ENCODE results near the gene BRPF1. TPM values are rescaled to one million over a fixed set of nuclear protein-coding genes. Genes with fewer than 3 reads are reported as not detected.

The BRPF1 gene, protein sequence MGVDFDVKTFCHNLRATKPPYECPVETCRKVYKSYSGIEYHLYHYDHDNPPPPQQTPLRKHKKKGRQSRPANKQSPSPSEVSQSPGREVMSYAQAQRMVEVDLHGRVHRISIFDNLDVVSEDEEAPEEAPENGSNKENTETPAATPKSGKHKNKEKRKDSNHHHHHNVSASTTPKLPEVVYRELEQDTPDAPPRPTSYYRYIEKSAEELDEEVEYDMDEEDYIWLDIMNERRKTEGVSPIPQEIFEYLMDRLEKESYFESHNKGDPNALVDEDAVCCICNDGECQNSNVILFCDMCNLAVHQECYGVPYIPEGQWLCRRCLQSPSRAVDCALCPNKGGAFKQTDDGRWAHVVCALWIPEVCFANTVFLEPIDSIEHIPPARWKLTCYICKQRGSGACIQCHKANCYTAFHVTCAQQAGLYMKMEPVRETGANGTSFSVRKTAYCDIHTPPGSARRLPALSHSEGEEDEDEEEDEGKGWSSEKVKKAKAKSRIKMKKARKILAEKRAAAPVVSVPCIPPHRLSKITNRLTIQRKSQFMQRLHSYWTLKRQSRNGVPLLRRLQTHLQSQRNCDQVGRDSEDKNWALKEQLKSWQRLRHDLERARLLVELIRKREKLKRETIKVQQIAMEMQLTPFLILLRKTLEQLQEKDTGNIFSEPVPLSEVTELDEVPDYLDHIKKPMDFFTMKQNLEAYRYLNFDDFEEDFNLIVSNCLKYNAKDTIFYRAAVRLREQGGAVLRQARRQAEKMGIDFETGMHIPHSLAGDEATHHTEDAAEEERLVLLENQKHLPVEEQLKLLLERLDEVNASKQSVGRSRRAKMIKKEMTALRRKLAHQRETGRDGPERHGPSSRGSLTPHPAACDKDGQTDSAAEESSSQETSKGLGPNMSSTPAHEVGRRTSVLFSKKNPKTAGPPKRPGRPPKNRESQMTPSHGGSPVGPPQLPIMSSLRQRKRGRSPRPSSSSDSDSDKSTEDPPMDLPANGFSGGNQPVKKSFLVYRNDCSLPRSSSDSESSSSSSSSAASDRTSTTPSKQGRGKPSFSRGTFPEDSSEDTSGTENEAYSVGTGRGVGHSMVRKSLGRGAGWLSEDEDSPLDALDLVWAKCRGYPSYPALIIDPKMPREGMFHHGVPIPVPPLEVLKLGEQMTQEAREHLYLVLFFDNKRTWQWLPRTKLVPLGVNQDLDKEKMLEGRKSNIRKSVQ (N-terminal part only)
- total RNA-seq (2022; extraction: Qiagen RNA extraction), result 16.6 to 19.2 TPM (median 18.1 TPM) in 5 replicates

DNA sequence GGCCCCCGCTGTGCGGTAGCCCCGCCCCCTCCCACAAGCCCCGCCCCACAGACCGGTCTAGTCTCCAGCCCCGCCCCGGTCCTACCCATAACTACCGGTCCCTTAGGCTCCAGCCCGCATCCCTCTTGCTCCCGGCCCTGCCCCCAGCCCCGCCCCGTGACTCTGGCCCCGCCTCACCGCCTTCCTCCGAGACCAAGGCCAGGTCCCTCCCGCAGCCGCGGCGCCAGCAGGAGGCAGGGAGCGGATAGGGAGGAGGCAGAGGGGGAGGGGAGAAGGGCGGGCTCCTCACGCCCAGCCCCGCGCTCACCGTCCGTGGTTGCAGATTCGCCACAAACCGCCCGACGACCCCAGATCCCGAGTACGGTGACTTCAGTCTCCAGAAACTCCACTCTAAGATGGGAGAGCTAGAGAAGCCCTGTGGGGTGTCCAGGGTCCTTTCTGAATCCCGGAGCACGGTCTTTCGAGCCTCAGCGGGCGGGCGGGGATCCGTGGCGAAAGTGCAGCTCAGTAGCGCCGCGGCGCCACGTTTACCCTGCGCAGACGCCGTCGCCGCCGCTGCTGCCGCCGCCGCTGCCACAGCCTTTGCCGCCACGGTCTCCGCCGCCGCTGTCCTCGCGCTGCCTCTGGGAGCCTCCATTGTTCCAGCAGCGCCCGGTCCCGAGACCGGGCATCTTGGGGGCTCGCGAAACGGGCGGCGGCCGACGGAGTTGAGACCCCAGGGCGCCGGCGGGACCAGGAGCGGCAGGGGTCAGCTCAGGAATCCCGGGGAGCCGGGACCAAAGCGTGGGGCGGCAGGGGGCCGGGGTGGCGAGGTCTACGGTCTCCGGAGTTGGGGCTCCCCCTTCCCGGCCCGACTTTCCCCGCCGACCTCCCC is at the start of gene BRPF1:
TSS of gene BRPF1 (plus strand) at position 530 of the 874 bp plus-strand sequence. CDS start 2,406 bp downstream, outside the sequence.

DNA sequence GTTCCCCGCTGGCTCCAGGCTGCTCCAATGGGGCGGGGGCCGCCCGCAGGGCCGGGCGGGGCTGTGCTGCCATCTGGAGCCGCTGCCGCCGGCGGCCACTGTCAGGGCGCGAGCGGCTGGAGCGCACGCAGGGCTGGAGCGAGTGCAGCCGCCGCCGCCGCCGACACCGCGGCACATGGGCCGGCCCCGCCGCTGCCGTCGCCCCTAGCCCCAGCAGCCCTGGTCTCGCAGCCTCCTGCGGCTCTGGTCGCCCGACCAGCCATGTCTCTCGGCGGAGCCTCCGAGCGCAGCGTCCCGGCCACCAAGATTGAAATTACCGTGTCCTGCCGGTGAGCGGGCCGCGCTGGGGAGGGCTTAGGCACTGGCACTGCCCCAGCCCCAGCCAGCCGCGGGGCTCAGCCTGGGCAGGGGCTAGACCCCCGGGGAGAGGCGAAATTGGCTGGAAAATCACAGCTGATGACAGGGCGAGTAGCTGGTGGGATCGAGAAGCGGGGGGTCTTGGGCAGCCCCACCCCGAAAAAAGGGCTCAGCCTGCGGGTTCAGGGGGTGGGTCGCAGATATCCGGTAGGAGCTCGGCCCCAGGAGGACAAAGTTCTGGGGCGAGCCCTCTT is 27.7 kb upstream of the BRPF1 start, which contains the start of gene CPNE9:
TSS of gene CPNE9 (plus strand) at position 98 of the 611 bp plus-strand sequence. CDS start at position 262, 164 bp downstream.

DNA sequence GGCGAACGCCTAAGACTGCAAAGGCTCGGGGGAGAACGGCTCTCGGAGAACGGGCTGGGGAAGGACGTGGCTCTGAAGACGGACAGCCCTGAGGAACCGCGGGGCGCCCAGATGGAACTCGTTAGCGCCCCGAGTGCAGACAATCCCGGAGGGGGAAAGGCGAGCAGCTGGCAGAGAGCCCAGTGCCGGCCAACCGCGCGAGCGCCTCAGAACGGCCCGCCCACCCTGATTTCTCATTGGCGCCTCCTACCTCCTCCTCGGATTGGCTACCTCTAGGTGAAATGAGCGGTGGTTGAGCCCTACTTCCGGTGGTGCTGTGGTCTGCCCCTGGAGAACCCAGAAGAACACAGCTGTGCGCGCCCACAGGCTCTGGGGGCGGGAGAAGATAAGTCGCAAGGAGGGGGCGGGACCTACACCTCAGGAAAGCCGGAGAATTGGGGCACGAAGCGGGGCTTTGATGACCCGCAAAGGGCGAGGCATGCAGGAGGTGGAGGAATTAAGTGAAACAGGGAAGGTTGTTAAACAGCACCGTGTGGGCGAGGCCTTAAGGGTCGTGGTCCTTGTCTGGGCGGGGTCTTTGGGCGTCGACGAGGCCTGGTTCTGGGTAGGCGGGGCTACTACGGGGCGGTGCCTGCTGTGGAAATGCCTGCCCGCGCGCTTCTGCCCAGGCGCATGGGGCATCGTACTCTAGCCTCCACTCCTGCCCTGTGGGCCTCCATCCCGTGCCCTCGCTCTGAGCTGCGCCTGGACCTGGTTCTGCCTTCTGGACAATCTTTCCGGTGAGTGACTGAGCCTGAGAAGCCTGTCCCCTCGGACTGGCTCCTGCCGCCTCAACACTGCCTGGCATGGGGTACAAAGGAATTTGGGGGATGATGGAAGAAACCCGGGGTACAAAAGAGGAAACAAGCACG is 18.4 kb downstream of the BRPF1 start, which contains the start of gene OGG1:
TSS of gene OGG1 (plus strand) at position 308 of the 911 bp plus-strand sequence. CDS start at position 643, 335 bp downstream.

DNA sequence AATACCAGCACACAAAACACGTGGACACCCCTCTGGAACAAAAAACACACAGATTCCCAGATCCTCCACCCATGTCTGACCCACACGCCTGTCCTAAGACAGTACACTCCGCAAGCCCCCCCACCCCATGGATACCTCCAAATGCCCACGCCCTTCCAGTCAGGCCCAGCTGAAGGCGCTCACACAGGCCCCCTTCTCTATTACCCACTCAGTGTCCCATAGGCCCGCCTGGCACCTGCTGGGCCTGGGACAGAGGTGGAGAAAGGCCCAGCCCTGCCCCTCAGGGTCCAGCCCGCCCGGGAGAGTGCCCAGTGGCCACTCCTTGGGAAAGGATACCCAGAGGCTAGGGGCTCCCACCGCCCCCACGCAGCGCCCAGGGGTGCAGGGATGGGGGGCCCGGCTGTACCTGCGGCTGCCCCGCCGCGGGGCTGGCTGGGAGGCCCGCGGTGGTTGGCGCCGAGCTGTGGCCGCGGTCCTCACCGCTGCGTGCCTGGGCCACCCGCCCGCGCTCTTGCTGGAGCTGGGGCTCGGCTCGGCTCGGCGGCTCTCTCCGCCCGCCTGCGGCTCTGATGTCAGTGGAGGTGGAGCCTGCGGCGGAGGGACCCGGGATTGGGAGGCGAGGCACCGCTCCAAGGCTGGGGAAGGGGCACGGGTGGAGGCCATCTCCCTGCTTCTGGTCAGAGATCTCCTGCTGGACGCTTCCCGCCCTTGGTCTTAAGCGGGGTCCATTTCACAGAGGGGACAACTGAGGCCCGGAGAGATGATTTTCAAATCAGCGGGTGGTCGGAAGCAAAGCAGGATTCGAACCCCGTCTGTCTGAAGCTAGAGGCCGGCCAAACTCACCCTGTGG is 38.1 kb downstream of the BRPF1 start, which contains the start of gene CAMK1:
TSS of gene CAMK1 (minus strand) at position 522 of the 850 bp plus-strand sequence. CDS start 2,198 bp downstream, outside the sequence.

DNA sequence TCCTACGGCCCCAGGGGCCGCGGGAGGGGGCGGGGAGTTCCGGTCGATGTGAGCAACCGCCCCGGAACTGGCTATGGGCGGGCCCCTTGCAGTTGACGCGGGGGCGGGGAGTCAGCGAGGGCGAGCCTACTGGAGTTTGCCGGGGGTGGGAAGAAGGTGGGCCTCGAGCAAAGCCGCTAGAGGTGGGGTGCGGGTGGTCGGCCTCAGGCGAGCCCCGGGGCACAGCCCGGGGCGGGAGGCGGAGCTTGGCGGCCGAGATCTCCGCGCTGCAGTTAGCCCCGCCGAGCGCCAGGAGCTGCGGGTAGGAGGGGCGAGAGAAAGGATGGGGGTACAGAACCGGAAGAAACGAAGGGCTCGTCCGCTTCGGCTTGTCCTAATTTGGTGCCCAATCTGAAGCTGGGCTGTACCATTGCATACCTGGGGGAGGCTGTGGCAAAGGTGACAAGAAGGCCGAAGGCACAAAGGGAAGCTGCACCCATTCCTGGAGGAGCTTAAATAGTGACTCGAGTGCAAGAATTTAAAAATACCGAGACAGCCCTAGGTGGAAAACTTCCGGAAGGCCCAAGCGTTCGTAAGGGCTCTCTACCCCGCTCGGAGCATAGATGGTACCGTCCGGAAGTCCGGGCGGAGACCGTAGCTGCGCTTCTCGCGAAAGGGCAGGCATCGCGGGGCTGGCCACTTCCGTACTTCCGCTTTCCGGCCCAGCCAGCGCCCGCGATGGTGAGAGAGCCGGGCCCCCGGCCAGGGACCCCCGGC is 61.0 kb downstream of the BRPF1 start, which contains the start of the genes ARPC4 and TADA3:
TSS of gene ARPC4 (plus strand) at position 678 of the 756 bp plus-strand sequence. CDS start at position 718, 40 bp downstream.
TSS of gene TADA3 (minus strand) at position 69 of the 756 bp plus-strand sequence. CDS start 1,007 bp downstream, outside the sequence.

Other genes with a start within 250 kb of the BRPF1 start
- gene LHFPL4, start 177.9 kb upstream of the BRPF1 start, total RNA-seq (2022; extraction: Qiagen RNA extraction), result 0.07 to 0.15 TPM (median 0.10 TPM) in 5 replicates
- 27.8 to 31.6 TPM (median 30.5 TPM) in 5 replicates for gene MTMR14, start 82.2 kb upstream of the BRPF1 start, total RNA-seq (2022; extraction: Qiagen RNA extraction)
- gene CPNE9, start 27.9 kb upstream of the BRPF1 start, total RNA-seq (2022; extraction: Qiagen RNA extraction), result 0.08 to 0.29 TPM (median 0.15 TPM) in 5 replicates
- gene OGG1, start 18.2 kb downstream of the BRPF1 start, total RNA-seq (2022; extraction: Qiagen RNA extraction), result 14.0 to 19.3 TPM (median 17.1 TPM) in 5 replicates
- 15.0 to 17.7 TPM (median 16.1 TPM) in 5 replicates for gene CAMK1, start 38.2 kb downstream of the BRPF1 start, total RNA-seq (2022; extraction: Qiagen RNA extraction)
- 56.4 to 63.0 TPM (median 61.5 TPM) in 5 replicates for gene TADA3, start 60.7 kb downstream of the BRPF1 start, total RNA-seq (2022; extraction: Qiagen RNA extraction)
- 149 to 257 TPM (median 152 TPM) in 5 replicates for gene ARPC4, start 61.3 kb downstream of the BRPF1 start, total RNA-seq (2022; extraction: Qiagen RNA extraction)
- 5.5 to 8.2 TPM (median 7.4 TPM) in 5 replicates for gene TTLL3, start 78.5 kb downstream of the BRPF1 start, total RNA-seq (2022; extraction: Qiagen RNA extraction)
- 50.0 to 66.3 TPM (median 61.9 TPM) in 5 replicates for gene RPUSD3, start 112.3 kb downstream of the BRPF1 start, total RNA-seq (2022; extraction: Qiagen RNA extraction)
- gene CIDEC, start 148.5 kb downstream of the BRPF1 start, total RNA-seq (2022; extraction: Qiagen RNA extraction), result 75.0 to 98.5 TPM (median 81.8 TPM) in 5 replicates
- gene JAGN1, start 158.9 kb downstream of the BRPF1 start, total RNA-seq (2022; extraction: Qiagen RNA extraction), result 80.1 to 101 TPM (median 92.7 TPM) in 5 replicates
- 1.7 to 1.9 TPM (median 1.8 TPM) in 5 replicates for gene IL17RE, start 171.1 kb downstream of the BRPF1 start, total RNA-seq (2022; extraction: Qiagen RNA extraction)
- gene IL17RC, start 185.4 kb downstream of the BRPF1 start, total RNA-seq (2022; extraction: Qiagen RNA extraction), result 28.0 to 34.0 TPM (median 32.0 TPM) in 5 replicates
- 11.5 to 14.5 TPM (median 12.9 TPM) in 5 replicates for gene CRELD1, start 202.1 kb downstream of the BRPF1 start, total RNA-seq (2022; extraction: Qiagen RNA extraction)
- 1.2 to 1.9 TPM (median 1.8 TPM) in 5 replicates for gene PRRT3, start 220.7 kb downstream of the BRPF1 start, total RNA-seq (2022; extraction: Qiagen RNA extraction)

All from A549 treated with AZD2906 at 1 μM for 4 hours (cell line).